Stimulated activated CD8-positive, alpha-beta memory T cell treated with anti-CD3 and anti-CD28 coated beads, Interleukin-15, amount 100 ng/mL, for 1 hour (primary cell): ENCODE data around the gene ADGRV1.

ENCODE experiments used
- DNase-seq: peaks from one replicate; pipeline ENCODE4 v3.0.0-alpha.2; 2020; ENCODE audit warnings: low read depth

The ADGRV1 gene

GRCh38 chr5:91111473-91112238, 553.1 kb downstream of the ADGRV1 start:
- DNase-seq, result no peak

GRCh38 chr5:91114658-91115057, 556.1 kb downstream of the ADGRV1 start:
- no peak for DNase-seq

GRCh38 chr5:91118354-91118753, 559.8 kb downstream of the ADGRV1 start:
- no peak for DNase-seq

- DNase-seq, result no peak
Measured at GRCh38 chr5:91118796-91119195, 560.2 kb downstream of the ADGRV1 start.

- no peak for DNase-seq
Measured at GRCh38 chr5:91119217-91119616, 560.6 kb downstream of the ADGRV1 start.

GRCh38 chr5:91119981-91120850, 561.6 kb downstream of the ADGRV1 start:
- no peak for DNase-seq

GRCh38 chr5:91121347-91121993, 562.9 kb downstream of the ADGRV1 start:
- no peak for DNase-seq

GRCh38 chr5:91122651-91123050, 564.1 kb downstream of the ADGRV1 start:
- DNase-seq, result no peak

GRCh38 chr5:91123291-91123690, 564.7 kb downstream of the ADGRV1 start:
- no peak for DNase-seq

- no peak for DNase-seq
Measured at GRCh38 chr5:91123901-91124300, 565.3 kb downstream of the ADGRV1 start.

GRCh38 chr5:91125916-91126315, 567.3 kb downstream of the ADGRV1 start:
- DNase-seq, result no peak

- DNase-seq, result no peak
Measured at GRCh38 chr5:91126448-91126847, 567.9 kb downstream of the ADGRV1 start.

GRCh38 chr5:91126888-91127287, 568.3 kb downstream of the ADGRV1 start:
- no peak for DNase-seq

- DNase-seq, result no peak
Measured at GRCh38 chr5:91127456-91128081, 569.0 kb downstream of the ADGRV1 start.

GRCh38 chr5:91128604-91129003, 570.0 kb downstream of the ADGRV1 start:
- DNase-seq, result no peak

GRCh38 chr5:91129748-91130147, 571.2 kb downstream of the ADGRV1 start:
- no peak for DNase-seq

- no peak for DNase-seq
Measured at GRCh38 chr5:91130759-91131158, 572.2 kb downstream of the ADGRV1 start.

GRCh38 chr5:91132550-91132949, 574.0 kb downstream of the ADGRV1 start:
- no peak for DNase-seq

GRCh38 chr5:91133183-91133582, 574.6 kb downstream of the ADGRV1 start:
- no peak for DNase-seq

- DNase-seq, result no peak
Measured at GRCh38 chr5:91135475-91136248, 577.1 kb downstream of the ADGRV1 start.

- no peak for DNase-seq
Measured at GRCh38 chr5:91136271-91136670, 577.7 kb downstream of the ADGRV1 start.
